ENCODE measurements around the gene TRERF1.
"Not testable (repeated sequence)": the region's sequence is repeated elsewhere in the genome, so short reads cannot be mapped to it uniquely, and the experiment has no call there.

Gene TRERF1

DNA sequence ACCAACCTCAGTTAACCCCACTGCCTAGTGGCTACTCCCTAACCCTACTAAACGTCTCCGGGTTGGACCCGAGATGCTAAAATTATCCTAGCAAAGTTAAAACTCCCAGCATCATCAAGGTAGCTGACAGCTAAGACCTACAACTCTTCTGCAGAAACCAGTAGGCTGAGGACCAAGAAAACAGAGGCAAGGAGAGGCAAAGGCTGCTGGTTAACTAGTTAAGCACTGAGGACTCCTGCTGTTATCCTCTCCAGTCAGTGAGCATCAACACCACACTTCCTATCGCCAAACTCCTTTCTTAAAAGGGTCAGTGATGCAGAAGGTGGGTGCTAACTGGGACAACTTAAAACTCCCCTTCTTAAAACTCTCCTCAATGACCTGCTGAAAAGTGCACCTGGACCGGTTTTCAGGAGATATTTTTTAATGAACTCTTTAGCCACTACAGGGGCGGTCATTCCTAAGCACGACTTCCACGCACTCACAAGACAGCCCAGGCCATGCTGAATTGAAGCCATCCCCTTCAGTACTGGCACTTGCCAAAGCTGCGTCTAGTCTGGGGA, 1.7 kb downstream of the TRERF1 start:
- no peak for DNase-seq (ENCODE audit: low read depth in 1 of 2, low spot score in 1 of 2)

DNA sequence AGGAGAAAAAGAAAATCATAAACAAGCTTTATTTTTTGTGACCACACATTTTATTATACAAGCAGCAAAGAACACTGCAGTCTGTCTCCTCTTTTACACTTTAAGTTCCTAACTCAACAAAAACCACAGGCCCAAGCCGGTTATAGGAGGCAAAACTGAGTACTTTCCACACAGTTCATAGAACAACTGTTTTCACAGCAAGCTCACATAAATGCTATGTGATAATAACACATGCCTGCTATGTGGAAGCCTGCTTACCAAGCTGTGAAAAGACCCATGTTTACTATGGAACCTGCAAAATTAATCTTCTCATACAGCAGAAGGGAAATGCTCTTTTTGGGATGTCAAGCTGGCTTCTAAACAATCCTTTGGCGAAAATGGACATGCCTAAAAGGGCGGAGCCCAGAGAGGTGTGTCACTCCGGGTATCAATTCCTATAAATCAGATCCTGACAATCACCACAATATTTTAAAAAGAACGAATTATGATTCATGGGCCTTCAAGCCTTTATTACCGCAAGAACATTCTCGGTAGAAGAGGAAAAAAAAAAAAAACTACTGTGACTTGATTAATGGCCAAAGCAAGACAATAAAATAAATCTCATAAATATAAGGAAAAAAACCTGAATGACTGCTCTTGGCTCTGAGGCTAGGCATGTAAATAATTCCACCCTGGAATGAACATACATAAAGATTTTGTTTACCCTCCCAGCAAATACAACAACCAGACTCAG, 2.6 kb downstream of the TRERF1 start:
- no peak for DNase-seq (ENCODE audit: low read depth in 1 of 2, low spot score in 1 of 2)

GRCh38 chr6:42448391-42448790, 3.3 kb downstream of the TRERF1 start:
- no peak for DNase-seq (ENCODE audit: low read depth in 1 of 2, low spot score in 1 of 2)

- no peak for DNase-seq (ENCODE audit: low read depth in 1 of 2, low spot score in 1 of 2)
These were observed 4.7 kb downstream of the TRERF1 start for GRCh38 chr6:42446996-42447395.

DNA sequence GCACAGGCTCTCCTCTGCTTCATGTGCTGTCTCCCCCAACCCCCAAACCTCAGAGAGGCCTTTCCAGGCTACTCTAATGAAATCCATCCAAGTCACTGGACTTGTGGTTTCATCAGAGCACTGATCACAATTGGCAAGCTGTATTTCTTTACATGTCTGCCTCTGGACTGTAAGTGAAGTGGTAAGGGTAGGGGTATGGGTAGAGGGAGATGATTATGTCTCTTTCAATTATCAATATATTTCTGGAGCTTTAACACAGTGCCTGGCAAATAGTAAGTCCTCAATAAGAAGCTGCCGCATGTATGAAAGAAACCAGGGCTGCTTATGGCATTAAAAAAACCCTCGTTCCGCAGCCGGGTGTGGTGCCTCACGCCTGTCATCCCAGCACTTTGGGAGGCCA, 5.4 kb downstream of the TRERF1 start:
- DNase-seq (ENCODE audit: low read depth in 1 of 2, low spot score in 1 of 2), result no peak

GRCh38 chr6:42445955-42446354, 5.8 kb downstream of the TRERF1 start:
- not testable (repeated sequence) for DNase-seq (ENCODE audit: low read depth in 1 of 2, low spot score in 1 of 2)

GRCh38 chr6:42443312-42444060, 8.2 kb downstream of the TRERF1 start:
- DNase-seq (ENCODE audit: low read depth in 1 of 2, low spot score in 1 of 2), result no peak

DNA sequence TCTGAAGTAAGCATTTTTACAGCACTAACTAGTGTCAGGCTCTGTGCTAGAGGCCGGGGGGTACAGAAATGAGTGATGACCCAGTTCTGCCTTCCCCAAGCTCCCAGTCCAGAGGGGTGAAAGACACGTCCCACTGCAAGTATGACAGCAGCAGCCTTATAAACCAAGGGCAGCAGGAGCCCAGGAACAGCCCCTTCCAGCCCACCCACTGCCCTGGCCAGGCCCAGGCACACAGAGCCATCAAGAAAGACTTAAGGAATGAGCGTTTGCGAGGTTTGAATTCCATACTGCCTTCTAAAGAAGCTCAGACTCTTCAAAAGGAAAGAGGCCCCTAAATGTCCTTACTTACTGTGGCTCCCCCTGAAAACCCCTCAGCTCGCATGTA, 10.0 kb downstream of the TRERF1 start:
- no peak for DNase-seq (ENCODE audit: low read depth in 1 of 2, low spot score in 1 of 2)

DNA sequence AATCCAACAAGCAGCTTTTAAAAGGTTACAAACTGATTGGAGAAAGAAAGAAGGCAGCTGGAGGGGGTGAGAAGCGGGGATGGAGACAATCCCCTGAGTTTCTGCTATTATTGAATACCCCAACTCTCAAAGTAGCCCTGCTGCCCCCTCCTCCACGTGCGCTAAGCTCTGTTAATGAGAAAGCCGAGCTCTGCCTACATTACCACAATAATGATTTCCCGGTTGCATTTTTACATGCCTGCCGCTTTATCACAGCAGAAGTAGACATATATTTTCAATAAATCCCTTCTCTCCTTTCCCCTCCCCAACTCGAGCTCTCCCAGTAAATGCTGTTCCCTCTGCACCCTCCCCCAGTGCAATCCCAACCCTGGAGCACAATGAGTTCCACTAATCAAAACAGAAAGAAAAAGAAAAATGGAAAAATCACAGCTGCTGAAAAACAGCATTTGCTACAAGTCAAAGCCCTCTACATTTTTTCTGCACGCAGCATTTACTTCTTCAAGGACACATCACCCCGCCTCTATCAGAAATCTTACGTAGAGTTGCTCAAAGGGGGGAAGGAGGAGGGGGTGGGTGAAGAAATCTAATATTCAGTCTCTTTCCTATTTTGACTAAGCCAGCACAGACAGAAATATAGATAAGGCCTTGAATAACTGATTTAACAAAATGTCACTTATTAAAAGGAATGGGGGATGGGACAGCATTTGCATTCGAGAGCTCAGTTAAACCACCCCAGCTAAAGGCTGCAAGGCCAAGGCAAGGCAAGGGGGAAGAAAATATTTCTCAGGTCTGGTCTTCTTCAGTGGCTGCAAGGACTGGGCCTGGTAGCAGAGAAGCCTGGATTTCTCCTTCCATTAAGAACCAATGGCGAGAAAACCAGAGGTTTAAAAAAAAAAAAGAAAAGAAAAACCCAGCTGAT, 10.7 kb downstream of the TRERF1 start:
- DNase-seq (ENCODE audit: low read depth in 1 of 2, low spot score in 1 of 2), result no peak

GRCh38 chr6:42440027-42440426, 11.7 kb downstream of the TRERF1 start:
- DNase-seq (ENCODE audit: low read depth in 1 of 2, low spot score in 1 of 2), result no peak

DNA sequence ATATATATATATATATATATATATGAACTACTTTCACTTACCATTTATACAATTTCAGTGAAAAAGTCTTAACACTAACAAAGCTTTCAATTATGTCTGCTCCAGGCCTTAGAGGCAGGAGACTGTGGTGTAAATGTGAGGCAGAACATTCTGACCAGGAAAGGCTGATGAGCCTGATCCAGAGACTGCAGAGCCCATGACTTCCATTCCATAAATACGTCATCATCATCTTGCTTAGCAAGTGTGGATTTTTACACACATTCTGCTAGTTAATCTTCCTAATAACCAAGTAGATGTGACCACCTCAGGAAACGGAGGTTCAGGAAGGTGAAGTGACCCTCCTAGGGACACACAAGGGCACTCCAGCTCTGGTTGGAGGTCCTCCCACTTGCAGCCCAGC, 14.9 kb downstream of the TRERF1 start:
- DNase-seq (ENCODE audit: low read depth in 1 of 2, low spot score in 1 of 2), result no peak

DNA sequence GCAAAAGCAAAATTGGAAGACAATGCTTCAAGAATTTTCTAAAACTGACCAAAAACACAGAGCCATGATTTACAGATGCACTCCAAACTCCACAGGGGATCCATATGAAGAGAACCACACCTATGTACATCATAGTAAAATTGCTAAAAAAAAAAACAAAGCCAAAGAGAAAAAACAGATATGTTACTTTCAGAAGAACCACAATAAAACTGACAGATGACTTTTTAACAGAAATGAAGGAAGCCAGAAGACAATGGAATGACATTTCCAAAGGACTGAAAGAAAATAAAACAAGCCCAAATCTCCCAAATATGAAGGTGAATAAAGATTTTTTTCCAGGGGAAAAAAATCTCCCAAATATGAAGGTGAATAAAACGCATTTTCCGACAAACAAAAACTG, 17.5 kb downstream of the TRERF1 start:
- DNase-seq (ENCODE audit: low read depth in 1 of 2, low spot score in 1 of 2), result no peak

DNA sequence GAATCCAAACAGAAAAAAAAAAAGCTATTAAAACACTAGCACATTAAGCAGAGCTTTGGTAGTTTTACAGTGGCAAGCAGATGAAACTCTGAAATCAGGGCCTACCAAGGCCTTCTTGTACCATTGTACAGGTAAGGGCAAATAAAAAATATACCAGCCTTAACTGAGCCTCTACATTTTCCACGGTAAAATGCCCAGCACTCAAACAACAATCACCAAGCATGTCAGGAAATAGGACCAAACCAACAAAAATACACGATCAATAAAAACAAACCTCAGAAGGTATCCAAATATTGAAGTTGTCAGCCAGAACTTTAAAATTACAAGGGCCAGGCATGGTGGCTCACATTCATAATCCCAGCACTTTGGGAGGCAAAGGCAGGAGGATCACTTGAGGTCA, 18.3 kb downstream of the TRERF1 start:
- no peak for DNase-seq (ENCODE audit: low read depth in 1 of 2, low spot score in 1 of 2)

DNA sequence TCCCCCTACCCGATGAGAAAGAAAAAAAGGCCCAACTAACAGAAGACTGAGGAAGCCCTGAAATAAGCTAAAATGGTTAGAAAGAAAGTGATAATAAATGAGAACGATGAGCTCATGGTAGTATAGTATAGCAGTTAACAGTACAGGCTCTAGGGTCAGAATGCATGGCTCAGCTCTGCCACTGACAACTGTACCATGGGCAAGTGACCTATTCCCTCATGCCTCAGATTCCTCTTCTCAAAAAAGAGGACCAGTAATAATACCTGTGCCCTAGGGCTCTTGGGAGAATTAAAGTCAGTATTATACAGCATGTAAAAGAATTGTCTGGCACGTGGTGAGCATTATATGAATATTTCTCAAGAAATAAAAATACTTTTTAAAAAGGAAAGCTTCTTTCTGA, 19.8 kb downstream of the TRERF1 start:
- DNase-seq (ENCODE audit: low read depth in 1 of 2, low spot score in 1 of 2), result no peak

DNA sequence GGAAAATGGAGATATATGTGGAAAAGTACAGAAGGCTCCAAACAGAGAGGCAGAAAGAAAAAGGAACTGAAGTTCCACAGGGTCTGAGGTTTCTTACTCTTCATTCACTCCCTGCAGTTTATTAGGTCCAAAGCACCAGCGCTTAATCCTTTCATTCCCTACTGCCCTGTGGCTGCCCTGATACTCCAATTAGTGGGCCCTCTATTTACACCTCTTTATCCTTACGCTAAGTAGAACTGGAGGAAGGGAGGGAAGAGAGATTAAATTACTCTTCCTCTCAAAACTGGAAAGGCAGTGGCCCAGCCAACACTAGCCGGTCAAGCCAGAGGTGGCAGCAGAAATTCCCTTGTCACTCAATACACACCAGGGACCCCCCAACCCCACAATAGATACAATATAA, 20.4 kb downstream of the TRERF1 start:
- no peak for DNase-seq (ENCODE audit: low read depth in 1 of 2, low spot score in 1 of 2)

DNA sequence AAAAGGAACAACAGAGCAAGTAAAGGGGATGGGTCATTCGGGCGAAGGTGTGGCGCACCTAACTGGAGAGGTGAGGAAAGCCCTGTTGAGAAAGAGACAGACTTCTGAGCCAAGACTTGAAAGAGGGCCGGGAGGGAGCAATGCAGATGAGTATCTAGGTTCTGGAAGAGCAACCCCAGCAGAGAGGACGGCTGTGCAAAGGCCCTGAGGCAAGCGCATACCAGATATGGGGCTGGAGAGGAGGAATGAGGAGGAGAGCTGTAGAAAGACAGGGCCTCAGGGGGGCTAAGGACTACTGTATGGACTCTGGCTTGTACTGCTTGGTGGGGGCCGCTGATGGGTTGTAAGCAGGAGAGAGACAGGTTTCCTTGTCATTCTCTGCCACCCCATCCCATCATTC, 21.9 kb downstream of the TRERF1 start:
- no peak for DNase-seq (ENCODE audit: low read depth in 1 of 2, low spot score in 1 of 2)

DNA sequence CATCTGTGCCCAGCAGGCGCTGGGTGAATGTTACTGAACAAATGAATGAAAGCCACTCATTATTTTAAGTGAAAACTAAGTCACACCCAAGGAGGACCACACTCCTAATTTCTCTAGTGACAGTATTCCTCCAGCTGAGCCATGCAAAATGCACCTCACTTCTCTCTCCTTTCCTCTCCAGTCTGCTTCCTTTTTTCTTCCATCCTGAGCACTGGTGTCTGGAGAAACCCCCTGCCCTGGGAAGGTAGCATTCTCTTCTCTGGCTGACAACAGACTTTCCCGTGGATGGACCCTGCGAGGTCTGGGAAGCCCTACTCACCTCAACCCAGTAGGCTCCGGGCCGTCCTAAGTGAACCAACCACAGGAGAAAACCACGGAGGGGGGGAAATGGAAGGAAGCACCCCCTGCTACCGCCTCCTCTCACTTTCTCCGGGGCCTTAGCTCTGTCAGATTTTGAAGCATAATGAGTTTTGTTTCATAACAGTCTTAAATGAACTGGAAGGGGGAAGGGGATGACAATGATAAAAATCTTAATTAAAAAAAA, 22.6 kb downstream of the TRERF1 start:
- no peak for DNase-seq (ENCODE audit: low read depth in 1 of 2, low spot score in 1 of 2)

GRCh38 chr6:42428326-42429041, 23.2 kb downstream of the TRERF1 start:
- no peak for DNase-seq (ENCODE audit: low read depth in 1 of 2, low spot score in 1 of 2)

DNA sequence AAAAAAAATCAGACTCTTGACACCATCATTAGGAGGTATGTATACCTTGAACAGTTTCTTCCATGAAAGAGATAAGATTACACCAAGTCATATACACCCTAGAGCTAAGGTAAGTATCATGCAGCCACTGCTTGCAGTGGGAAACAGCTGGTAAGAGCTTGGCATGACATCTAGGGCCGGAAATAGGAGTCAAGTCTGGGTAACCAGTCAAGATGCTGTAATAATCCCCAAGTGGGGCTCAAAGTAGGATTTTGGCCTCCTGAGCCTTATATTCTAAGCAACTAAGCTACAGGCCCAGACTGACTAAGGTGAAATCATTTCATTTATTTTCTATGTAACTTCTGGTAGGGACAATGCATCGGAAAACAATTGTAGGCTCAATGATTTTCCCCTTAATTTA, 23.9 kb downstream of the TRERF1 start:
- no peak for DNase-seq (ENCODE audit: low read depth in 1 of 2, low spot score in 1 of 2)

- DNase-seq (ENCODE audit: low read depth in 1 of 2, low spot score in 1 of 2), result no peak
These were observed 25.5 kb downstream of the TRERF1 start for GRCh38 chr6:42426191-42426590.

Data from stimulated activated CD4-positive, alpha-beta T cell treated with anti-CD3 and anti-CD28 coated beads, Interleukin-15, amount 100 ng/mL, for 1 hour (primary cell).